Subcutaneous adipose tissue (tissue), 4 donors: Measurements from ENCODE around the gene AGBL4. TPM values are rescaled to one million over a fixed set of nuclear protein-coding genes. Genes with fewer than 3 reads are reported as not detected.

Experiments
- CTCF ChIP-seq: fragments of 450-650 bp; IDR thresholded peaks from one replicate; pipeline ENCODE4 v1.5.1; 2016; ENCODE audit warnings: low read depth, mild to moderate bottlenecking, control low read depth, antibody characterized with exemption, moderate library complexity
- total RNA-seq, 4 donors: library from RNA; depleted of rRNA; stranded (reverse); fragments of >200 nt; gene quantifications; one replicate each; pipeline ENCODE4 v1.1.0, GENCODE V29; 2016

AGBL4 gene
- total RNA-seq, 4 donors from 2014 or later, result 0.16 to 3.6 (median 0.59) TPM

GRCh38 chr1:48568501-48568900 lies 1455.3 kb downstream of the AGBL4 start:
- no peak for TF ChIP-seq CTCF

GRCh38 chr1:48566492-48566891 lies 1457.3 kb downstream of the AGBL4 start:
- no peak for TF ChIP-seq CTCF

GRCh38 chr1:48563021-48563420 lies 1460.7 kb downstream of the AGBL4 start:
- no peak for TF ChIP-seq CTCF

- no peak for TF ChIP-seq CTCF
Observed at GRCh38 chr1:48561444-48561843, 1462.3 kb downstream of the AGBL4 start.

GRCh38 chr1:48560577-48560976 lies 1463.2 kb downstream of the AGBL4 start:
- TF ChIP-seq CTCF, result no peak

GRCh38 chr1:48560116-48560515 lies 1463.6 kb downstream of the AGBL4 start:
- TF ChIP-seq CTCF, result no peak

GRCh38 chr1:48558366-48558765 lies 1465.4 kb downstream of the AGBL4 start:
- TF ChIP-seq CTCF, result no peak
